Measurements from ENCODE around the gene BTBD10.

Gene BTBD10

DNA sequence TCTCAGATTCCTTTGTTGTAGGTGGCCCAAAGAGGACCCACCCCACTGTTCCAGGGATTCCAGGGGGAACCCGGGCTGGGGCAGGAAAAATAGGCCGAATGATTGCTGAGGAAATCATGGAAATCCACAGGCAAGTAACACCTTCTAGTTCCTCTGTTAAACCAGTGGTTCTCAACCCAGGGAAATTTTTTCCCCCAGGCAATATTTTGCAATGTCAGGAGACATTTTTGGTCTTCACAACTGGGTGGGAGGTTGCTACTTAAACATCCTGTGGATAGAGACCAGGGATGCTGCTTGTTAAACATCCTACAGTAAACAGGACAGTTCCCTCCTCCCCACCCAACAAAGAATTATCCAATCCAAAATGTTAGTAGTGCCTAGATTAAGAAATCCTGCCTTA is 84.7 kb downstream of the BTBD10 start:
- H3K27ac ChIP-seq (ENCODE audit: low read length) = no peak overlapping the region
- no peaks in the 10 kb centered on the region for H3K9me3 ChIP-seq (ENCODE audit: insufficient read depth, low read length)
- no peak overlapping the region for H2AFZ ChIP-seq (ENCODE audit: low read depth, low read length)
- H3K9ac ChIP-seq (ENCODE audit: low read length) = no peak overlapping the region
- H3K4me1 ChIP-seq (ENCODE audit: low read length) = no peaks in the 10 kb centered on the region
- H3K4me3 ChIP-seq (ENCODE audit: low read length) = no peak overlapping the region
- H4K20me1 ChIP-seq (ENCODE audit: insufficient read depth, low read length) = no peaks in the 10 kb centered on the region
- no peaks in the 10 kb centered on the region for H3K79me2 ChIP-seq (ENCODE audit: low read length)
- no peak overlapping the region for H3K4me2 ChIP-seq (ENCODE audit: low read length)
- H3K36me3 ChIP-seq (replicated peaks; ENCODE audit: low read depth, low read length) = peaks cover 5% of the 10 kb centered on the region
- no peaks in the 10 kb centered on the region for H3K27me3 ChIP-seq (ENCODE audit: low read depth, low read length)
- no peak for TF ChIP-seq EZH2phosphoT487 (IDR thresholded peaks at IDR 0.05; ENCODE audit: low read depth)
- TF ChIP-seq, protein P1, sequence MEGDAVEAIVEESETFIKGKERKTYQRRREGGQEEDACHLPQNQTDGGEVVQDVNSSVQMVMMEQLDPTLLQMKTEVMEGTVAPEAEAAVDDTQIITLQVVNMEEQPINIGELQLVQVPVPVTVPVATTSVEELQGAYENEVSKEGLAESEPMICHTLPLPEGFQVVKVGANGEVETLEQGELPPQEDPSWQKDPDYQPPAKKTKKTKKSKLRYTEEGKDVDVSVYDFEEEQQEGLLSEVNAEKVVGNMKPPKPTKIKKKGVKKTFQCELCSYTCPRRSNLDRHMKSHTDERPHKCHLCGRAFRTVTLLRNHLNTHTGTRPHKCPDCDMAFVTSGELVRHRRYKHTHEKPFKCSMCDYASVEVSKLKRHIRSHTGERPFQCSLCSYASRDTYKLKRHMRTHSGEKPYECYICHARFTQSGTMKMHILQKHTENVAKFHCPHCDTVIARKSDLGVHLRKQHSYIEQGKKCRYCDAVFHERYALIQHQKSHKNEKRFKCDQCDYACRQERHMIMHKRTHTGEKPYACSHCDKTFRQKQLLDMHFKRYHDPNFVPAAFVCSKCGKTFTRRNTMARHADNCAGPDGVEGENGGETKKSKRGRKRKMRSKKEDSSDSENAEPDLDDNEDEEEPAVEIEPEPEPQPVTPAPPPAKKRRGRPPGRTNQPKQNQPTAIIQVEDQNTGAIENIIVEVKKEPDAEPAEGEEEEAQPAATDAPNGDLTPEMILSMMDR (IDR thresholded peaks at IDR 0.05; ENCODE audit: low read depth, low read length) = no peak

DNA sequence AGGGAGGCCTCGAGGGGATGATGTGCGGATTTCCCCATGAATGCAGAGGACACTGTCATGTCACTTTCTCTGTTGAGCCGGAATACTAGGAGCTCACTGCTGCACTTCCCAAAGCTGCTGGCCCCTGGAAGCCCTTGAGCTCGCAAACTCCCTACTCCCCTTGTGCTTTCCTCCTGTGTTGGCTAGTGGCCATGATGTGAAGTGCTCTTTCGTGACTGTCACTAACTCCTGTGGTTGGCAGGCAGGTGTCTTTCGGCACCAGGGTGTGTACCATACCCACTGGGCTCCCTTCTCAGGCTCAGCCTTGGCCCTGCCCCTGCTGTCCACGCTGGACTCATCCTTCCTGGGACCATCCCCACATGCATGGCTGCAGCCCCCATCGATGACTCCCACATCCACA is 86.2 kb downstream of the BTBD10 start:
- no peaks in the 10 kb centered on the region for H4K20me1 ChIP-seq (ENCODE audit: insufficient read depth, low read length)
- no peaks in the 10 kb centered on the region for H3K4me1 ChIP-seq (ENCODE audit: low read length)
- no peak overlapping the region for H2AFZ ChIP-seq (ENCODE audit: low read depth, low read length)
- H3K9ac ChIP-seq (ENCODE audit: low read length) = no peak overlapping the region
- H3K36me3 ChIP-seq (replicated peaks; ENCODE audit: low read depth, low read length) = no peaks in the 10 kb centered on the region
- no peaks in the 10 kb centered on the region for H3K79me2 ChIP-seq (ENCODE audit: low read length)
- H3K27ac ChIP-seq (ENCODE audit: low read length) = no peak overlapping the region
- TF ChIP-seq EZH2phosphoT487 (IDR thresholded peaks at IDR 0.05; ENCODE audit: low read depth) = no peak
- TF ChIP-seq, protein P1 (IDR thresholded peaks at IDR 0.05; ENCODE audit: low read depth, low read length) = no peak
- no peak overlapping the region for H3K4me3 ChIP-seq (ENCODE audit: low read length)
- H3K4me2 ChIP-seq (ENCODE audit: low read length) = no peak overlapping the region
- H3K9me3 ChIP-seq (ENCODE audit: insufficient read depth, low read length) = no peaks in the 10 kb centered on the region
- H3K27me3 ChIP-seq (ENCODE audit: low read depth, low read length) = no peaks in the 10 kb centered on the region

DNA sequence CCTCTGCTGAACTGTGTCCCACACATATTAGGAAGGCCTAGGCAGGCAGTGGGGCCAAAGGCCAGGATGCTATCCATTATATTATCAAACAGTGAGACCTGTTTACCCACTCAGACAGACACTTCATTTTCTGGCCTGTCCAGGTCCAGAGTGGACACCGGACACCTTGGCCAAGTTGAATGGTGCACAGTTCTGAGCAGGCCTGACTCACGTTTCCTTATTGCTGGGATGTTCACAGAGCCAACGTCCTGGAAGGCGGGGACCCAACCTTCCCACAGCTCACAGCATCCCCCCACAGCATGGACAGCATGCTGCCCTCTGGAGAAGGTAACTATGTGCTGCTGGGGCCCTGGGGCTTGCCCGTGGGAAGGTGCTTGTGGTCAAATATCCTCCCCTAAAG is 86.6 kb downstream of the BTBD10 start:
- no peaks in the 10 kb centered on the region for H4K20me1 ChIP-seq (ENCODE audit: insufficient read depth, low read length)
- H3K36me3 ChIP-seq (replicated peaks; ENCODE audit: low read depth, low read length) = no peaks in the 10 kb centered on the region

DNA sequence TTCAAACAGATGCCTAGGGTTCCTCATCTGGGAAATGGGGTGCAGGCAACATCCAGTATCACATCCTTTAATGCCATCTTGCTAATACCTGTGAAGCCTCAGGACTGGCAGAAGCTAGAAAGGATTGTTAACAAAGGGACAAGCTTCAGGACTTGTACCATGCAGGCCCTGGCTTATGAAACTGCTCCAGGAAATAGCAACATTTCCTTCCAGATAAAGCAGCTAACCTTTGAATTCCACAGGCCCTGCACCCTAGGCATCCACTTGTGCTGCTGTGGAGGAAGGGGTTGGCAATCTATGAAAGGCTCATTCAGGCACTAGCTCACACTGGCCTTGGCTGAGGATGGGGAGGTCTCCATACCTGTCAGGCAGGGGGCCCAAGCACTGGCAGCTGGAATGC is 87.2 kb downstream of the BTBD10 start:
- no peaks in the 10 kb centered on the region for H3K79me2 ChIP-seq (ENCODE audit: low read length)

More for the DNA sequence above, 86.6 kb downstream of the BTBD10 start:
- Histone ChIP-seq H3K79me2 (ENCODE audit: low read length) (no peaks in the 10 kb centered on the region), H3K9me3 (ENCODE audit: insufficient read depth, low read length) (no peaks in the 10 kb centered on the region), H3K27me3 (ENCODE audit: low read depth, low read length) (no peaks in the 10 kb centered on the region), H3K4me3 (ENCODE audit: low read length) (no peak overlapping the region), H3K4me1 (ENCODE audit: low read length) (no peaks in the 10 kb centered on the region), H2AFZ (ENCODE audit: low read depth, low read length) (no peak overlapping the region), H3K27ac (ENCODE audit: low read length) (no peak overlapping the region), H3K4me2 (ENCODE audit: low read length) (no peak overlapping the region), H3K9ac (ENCODE audit: low read length) (no peak overlapping the region)
- TF ChIP-seq, protein P1 (IDR thresholded peaks at IDR 0.05; ENCODE audit: low read depth, low read length) = no peak
- no peak for TF ChIP-seq EZH2phosphoT487 (IDR thresholded peaks at IDR 0.05; ENCODE audit: low read depth)

More for the DNA sequence above, 87.2 kb downstream of the BTBD10 start:
- TF ChIP-seq, protein P1 (IDR thresholded peaks at IDR 0.05; ENCODE audit: low read depth, low read length) = no peak
- TF ChIP-seq EZH2phosphoT487 (IDR thresholded peaks at IDR 0.05; ENCODE audit: low read depth) = no peak
- Histone ChIP-seq H4K20me1 (ENCODE audit: insufficient read depth, low read length) (no peaks in the 10 kb centered on the region), H3K4me1 (ENCODE audit: low read length) (no peaks in the 10 kb centered on the region), H3K4me3 (ENCODE audit: low read length) (no peak overlapping the region), H3K4me2 (ENCODE audit: low read length) (no peak overlapping the region), H3K27me3 (ENCODE audit: low read depth, low read length) (no peaks in the 10 kb centered on the region), H3K27ac (ENCODE audit: low read length) (no peak overlapping the region), H3K9me3 (ENCODE audit: insufficient read depth, low read length) (no peaks in the 10 kb centered on the region), H2AFZ (ENCODE audit: low read depth, low read length) (no peak overlapping the region), H3K9ac (ENCODE audit: low read length) (no peak overlapping the region), H3K36me3 (replicated peaks; ENCODE audit: low read depth, low read length) (no peaks in the 10 kb centered on the region)

Data from OCI-LY3 (cell line).